ENCODE data around the gene AUTS2. TPM values are rescaled to one million over a fixed set of nuclear protein-coding genes. Genes with fewer than 3 reads are reported as not detected.

AUTS2 gene
- polyA plus RNA-seq, 10 donors: 54.7 to 101 (median 77.6) TPM

DNA sequence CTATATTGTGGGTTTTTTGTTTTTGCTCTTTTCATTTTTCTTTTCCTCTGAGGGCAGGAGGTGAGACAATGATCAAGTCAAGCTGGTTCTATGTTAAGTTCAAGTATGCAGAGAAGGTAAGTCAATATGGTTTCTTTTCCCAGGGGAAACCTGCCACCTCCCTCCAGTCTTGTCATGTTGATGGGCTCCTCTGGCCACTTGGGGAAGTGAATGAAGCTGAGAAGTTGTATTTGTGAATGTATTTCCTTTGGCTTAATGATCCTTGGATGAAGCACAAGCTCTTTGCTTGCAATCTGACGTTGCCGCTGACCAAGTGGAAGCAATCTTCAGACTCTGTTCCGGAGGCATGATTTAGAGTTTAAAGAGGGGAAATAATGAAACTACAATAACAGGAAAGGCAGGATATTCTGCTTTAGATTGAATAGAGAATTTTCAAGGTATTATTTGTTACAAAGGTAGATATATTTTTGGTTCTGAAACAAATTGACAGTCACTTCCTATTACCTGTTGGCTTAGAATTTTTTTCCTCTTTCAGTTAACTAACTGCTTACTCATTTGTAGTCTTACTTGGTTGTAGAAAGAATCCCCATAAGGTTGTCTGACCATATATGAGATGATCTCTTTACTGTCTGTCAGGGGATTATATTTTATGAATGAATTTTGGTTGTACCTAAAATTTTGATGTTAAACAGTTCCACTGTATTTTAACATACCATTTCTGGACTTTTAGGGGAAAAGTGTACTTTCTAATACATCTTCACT, 369.6 kb downstream of the AUTS2 start:
- DNase-seq: peak in 2 of 3 donors; percentile 28 to 55

DNA sequence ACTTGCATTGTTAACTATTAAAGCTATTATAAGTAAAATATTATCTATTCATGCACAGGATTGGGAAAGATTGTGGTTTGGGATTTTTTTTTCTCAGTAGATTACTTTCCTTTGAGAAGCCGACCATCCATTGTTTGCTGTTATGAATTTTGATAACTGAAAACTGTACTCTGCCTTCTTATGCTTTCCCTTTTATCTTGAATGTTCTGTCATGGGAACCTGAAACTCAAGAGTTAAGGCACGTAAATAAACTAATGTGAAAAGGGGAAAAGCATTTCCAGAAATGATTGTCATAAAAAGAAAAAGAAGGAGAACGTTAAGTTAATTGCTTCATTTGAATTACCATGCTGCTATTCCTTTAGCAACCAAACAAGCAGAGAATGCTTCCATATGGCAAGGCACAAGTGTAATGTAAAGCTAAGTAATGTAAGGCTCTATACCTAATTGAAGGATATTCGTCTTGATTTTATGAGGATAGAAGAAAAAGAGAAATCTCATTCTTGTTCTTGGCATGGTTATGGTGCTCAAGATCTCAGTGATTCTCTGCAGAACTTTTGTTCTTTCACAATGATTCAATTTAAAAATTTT, 370.8 kb downstream of the AUTS2 start:
- DNase-seq: no peak

DNA sequence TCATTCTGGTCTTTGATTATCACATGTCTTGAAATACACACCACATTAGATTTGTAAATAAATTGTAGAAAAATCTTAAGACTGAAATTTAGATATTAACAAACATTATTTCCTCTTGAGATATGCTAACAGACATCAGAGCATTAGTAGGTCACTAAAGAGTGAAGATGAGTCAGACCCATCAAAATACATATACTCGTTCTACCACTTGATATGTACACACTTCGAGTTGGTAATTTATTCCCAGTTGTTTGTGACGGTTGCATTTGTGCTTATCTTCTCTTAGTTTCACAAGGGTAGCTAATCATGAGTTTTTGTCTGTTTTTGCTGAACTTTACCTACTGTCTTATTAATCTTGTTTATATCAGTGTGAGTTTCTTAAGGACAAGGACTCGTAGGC, 383.4 kb downstream of the AUTS2 start:
- DNase-seq: no peak

DNA sequence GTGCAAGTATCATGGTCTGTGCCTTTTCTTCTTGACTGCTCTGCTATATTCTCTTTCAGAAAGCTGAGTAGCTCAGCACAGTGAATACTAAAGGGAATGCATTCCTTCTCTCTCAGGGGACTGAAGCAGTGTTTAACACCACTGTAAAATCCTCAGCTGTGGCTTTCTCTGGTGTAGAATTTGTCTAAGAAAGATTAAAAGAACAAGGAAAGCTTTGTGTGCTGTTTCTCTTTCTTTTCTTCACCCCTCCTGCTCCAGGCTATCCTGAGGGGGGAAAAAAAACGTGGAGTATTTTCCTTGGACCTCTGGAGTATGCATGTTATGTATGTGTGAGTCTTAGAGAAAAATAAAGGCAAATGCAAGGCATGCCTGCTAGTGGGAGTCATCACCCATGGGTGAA, 383.9 kb downstream of the AUTS2 start:
- DNase-seq: peak in 1 of 3 donors; percentile 27

DNA sequence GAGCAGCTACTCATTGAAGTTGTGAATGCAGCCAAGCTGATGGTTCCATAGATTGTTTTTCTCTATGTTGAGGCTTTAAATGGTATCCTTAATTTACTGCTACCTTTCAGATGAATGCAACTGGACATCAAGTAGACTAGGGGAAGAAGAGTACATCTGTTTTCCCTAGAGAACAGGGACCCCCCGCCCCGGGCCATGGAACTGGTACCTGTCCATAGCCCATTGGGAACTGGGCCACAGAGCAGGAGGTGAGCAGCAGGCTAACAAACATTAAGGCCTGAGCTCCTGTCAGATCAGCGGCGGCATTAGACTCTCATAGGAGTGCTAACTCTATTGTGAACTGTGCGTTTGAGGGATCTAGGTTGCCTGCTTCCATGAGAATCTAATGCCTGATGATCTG, 391.3 kb downstream of the AUTS2 start:
- DNase-seq: no peak

DNA sequence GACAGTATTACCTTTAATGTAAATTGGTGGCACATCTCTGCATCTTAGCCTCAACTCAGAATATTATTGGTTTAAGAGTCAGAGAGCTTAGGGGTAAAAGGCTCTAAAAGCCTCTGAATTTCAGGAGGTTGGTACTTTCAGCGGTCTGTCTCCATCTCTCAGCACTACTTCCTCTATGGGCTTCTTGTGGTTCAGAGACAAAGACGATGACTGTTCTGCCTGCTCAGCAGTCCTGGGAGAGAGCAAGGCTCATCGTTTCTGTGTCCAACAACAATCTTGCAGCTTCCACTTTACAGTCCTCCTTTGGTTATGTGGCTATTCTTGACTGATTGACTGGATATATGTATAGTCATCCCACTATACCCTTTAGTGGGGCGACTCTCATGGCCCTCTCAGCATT, 394.7 kb downstream of the AUTS2 start:
- no peak for DNase-seq

DNA sequence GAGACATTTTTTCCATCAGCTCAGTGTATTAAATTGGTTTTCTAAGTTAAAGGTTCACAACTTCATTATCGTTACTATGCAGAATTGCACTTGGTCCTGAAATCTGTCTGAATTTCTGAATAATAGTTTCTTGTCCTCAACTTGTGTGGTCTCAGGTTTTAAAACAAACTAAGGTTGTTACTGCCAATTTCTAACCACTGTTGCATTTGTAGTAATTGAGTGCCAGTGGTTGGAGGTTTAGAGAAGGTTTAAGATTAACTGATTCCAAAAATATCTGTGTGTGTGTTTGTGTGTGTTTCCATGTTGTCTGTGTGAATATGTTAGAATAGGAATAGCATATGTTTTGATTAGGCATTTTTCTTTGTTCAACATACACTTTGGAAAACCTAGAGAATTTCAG, 395.9 kb downstream of the AUTS2 start:
- no peak for DNase-seq

DNA sequence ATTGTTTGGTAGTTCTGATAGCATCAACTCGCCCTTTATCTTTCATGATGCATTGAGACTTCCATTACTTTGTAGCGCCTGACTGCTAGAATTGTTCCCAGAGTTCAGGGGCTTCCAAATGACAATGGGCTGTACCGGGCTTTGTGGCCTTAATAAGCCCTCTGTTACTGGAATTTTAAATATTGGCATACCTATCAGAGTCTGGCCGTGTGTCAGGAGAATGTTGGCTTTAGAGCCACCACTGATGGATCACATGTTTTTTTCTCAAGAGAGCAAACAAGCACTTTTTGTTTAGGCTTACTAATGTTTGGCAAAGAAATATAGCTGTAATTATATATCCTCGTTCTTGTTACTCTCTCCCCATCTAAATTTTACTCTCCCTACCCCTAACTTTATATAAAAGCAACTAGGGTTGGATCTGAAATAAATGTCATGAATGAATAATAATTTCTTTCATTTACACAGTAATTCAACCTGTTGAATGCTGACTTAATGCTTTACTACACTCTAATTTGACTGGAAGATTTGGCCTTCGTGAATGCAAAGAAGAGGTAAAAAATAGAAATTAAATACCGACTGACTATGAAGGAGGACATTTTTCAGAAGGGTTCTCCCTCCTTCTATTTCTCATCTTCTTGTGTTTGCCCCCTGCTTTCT, 396.7 kb downstream of the AUTS2 start:
- no peak for DNase-seq

DNA sequence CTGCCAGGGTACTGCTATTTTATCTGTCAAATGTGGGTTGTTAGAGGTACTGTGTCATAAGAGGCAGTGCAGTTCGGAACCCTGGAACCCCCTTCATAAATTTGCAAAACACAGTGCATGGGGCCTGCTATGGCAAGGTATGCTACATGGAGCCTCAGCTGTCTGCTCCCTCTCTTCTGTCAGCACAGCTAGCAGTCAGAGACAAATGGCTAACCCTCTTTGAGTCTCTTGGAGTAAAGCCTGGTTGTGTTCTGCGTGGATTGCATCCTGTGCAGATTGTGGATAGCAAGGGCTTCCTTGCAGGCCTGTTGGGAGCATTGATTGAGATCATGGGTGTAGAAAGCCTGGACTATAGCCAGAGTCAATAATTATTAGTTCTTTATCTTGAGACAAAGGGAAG, 397.8 kb downstream of the AUTS2 start:
- DNase-seq: no peak

DNA sequence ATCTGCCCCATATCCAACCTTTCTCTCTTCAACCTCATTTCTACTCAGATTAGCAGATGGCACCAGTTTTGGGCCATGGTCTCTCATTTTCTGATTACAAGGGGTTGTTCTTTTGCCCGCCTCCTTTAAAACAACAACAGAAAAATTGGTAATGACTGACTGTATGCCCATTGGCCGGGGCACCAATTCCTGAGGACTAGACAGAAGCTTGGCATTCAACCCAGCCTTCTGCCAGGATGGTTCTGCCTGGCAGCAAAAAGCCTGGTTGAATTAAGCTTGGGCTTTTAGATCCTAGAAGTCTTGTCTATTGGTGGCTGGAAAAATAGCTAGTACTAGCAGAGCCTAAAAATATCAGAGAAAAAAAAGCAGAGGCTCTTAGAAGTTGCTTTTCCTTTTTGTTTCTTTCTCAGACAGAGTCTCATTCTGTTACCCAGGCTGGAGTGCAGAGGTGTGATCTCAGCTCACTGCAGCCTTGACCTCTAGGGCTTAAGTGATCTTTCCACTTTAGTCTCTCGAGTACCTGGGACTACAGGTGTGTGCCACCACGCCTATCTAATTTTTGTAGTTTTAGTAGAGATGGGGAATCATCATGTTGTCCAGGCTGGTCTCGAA, 402.6 kb downstream of the AUTS2 start:
- DNase-seq: no peak

DNA sequence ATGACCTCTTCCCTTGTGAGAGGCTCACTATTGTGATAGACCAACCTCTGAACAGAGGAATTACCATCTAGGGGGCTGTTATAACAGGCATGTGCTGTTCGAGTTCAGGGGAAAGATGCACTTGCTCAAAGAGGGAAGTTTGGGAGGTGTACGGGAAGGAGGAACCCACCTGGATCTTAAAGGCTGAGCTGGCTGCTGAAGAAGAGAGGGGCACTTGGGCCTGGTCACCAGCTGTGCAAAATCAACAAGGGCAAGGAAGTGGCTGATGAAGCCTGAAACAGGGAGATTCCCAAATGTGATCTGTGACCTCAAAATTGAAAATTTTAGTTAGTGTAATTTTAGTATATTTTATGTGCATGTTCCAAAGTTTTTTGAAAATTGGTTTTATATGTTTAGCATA, 407.2 kb downstream of the AUTS2 start:
- DNase-seq: no peak

DNA sequence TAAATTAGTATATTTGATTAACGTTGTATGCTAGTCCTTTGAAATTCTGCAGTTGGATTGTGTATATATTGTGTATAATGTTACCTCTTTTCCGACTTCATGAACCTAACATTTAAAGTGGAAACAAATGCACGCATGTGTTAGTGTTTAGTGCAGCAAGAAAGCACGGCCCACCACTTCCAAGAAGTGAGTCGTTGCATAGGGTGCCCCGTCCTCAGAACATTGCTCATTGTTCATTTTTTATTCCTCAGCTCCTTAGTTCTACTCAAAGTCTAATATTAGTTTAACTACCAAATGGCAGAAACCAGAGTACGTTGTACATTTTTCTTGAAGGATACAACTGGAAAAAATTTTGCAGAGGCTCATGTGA, 407.6 kb downstream of the AUTS2 start:
- DNase-seq: peak in 1 of 3 donors; percentile 16

DNA sequence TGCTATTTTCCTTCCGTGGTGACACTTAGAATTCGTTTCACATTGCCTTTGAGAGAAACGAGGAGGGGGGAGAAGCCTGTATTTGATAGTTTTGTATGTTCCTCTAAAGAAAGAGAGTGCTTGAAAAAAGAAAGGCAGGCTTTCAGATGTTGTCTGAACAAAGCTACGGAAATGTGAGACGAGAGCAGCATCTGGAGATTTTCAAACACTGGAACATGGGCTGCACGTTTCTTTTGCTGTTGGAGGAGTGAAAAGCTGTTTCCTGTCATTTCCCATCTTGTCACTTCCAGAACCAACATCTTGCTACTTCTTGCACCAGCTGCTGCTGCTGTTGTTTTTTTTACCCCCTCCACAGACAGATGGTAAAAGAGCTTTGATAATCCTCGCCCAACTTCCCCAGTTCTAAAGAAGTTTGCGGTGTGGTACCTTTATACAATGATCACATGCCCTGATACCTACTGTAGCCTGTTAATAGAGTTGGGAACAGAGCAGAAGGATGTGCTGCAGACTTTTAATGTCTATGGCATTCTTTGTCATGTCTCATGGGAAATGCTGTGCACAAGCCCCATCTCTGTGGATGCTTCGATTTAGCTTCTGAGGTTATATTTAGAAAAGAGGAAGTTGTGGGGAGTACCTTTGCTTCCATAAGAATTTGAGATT, 408.1 kb downstream of the AUTS2 start:
- peak; percentile 21 to 75 (median 41) for DNase-seq

DNA sequence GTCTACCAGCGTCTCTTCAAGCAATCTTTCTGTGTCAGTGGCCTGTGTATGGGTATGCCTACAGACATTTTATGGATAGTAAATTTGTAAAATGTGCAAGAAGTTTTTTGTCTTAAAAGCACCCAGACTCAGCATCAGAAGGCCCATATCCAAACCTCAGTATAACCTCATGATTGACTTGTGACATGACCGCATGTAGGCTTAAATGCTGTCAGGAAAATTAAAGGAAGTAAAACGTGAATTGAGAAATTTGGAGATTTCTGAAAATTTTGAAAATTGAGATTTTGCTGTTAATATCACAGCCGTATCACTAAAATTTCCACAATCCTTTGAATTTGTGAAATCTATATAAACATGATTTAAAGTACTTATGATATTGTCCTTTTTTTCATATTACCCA, 410.2 kb downstream of the AUTS2 start:
- no peak for DNase-seq

DNA sequence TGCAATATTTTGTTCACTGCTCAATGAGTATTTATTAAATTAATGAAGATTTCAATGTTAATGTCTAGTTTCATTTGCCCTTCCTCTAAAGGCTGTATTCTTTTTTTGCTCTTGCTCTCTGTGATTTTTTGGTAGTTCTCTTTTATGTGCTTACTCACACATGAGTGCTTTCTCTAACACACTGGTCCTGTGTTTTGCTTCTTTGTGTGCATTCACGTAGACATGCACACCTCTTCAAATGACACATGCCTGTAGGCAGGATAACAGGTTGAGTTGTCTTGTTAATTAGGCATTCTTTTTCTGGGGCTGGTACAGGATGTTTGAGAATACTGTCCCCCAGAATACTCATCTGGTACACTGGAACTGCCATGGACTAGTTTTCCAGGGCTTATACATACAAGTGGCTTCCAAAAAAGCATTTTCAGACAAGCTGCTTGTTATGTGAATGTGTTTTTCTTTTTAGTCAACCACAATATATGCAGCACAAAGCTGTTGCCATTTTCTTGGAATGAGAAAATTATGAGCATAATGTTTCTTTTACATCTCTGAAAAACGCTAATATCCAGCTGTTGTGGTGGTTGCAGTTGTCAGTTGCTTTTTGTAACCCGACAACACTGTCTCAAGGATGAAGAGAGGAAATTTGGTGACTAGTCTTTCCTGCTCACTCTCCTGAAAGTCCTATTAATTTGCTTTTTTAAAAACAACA, 416.4 kb downstream of the AUTS2 start:
- no peak for DNase-seq

DNA sequence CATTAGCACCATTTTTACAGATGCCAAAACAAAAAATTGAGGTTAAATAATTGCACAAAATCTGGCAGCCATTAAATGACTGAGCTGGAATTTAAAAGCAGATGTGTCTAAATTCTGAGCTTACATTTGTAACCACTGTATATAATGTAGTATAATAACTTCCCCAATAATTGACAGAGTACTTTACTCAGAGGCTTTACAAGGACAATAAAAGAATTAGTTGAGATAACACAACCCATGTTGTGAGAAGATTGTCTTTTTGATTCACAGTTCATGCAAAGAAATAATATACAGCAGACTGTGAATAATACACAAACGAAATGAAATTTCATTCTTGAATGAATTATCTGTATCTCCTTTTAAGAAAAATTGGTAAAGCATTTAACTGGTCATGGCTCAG, 417.1 kb downstream of the AUTS2 start:
- DNase-seq: no peak

DNA sequence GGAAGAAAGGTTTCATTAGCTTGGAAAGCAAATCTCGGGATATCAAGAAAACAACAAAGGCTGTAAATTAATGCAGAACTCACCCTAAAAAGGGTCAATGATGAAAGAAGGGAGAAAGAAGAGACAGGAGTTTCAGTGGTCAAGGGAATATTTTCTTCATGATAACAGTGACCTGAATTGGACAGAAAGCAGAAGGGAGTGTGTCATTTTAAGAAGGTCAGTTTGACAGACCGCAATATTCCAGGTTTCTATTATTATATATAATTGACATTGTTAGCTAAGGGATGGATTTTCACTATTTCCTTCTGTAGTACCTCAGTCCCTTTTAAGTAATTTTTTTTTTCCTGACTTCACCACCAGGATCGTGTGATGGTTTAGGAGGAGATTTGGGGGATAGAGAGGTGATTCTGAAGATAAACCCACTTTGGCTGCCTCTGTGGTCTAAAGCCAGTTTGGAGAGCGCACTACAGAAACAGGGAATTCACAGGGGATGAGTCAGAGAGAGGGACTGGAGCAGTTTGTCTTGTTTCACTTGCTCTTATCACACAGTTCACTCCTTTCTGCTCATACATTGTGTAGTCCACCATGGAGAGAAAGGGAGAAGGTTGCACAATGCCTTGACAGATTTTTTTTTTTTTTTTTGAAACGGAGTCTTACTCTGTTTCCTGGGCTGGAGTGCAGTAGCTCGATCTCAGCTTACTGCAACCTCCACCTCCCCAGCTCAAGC, 417.9 kb downstream of the AUTS2 start:
- peak in 1 of 3 donors; percentile 54 for DNase-seq

DNA sequence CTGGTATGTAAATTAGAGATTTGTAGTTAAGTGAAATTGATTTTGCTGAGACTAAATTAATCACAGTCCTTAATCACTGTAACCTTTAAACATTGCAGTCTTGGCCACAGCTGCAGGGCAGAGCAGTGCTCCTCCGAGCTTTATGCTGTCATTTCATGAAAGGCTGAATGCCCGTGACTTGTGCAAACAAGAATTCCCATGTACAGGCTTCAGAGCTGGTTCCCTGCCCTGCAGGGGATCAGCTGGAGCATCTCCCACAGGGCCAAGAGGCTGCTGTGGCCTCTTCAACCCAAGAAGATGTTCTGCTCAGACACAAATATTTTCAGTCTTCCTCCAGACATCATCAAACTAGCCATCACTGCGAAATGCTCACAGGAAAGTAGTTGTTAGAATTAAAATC, 419.1 kb downstream of the AUTS2 start:
- no peak for DNase-seq

DNA sequence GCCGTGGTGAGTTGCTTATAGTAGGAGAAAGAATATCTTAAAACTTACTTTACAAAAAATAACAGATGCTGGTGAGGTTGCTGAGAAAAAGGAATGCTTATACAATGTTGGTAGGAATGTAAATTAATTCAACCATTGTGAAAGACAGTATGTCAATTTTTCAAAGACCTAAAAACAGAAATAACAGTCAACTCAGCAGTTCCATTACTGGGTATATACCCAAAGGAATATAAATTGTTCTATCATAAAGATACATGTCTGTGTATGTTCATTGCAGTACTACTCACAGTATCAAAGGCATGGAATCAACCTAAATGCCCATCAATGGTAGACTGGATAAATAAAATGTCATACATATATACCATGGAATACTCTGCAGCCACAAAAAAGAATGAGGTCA, 420.4 kb downstream of the AUTS2 start:
- DNase-seq: no peak

DNA sequence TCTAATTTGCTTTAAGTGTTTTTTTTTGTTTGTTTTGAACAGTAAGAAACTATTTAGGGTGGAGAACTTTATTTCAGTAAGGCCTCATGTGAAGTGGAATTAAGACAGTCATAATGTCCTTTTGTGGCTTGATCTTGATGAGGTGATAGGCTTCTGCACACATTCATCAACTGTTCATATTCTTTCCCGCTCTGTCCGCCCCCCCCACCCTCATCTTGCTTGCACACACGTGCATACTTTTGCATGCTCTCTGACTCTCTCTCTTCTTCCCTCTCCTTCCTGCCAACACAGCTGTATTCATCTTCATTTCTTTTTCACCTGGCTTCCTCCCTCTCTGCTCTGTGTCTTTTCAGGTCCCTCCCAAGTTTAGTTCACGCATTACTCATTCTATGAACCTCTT, 429.6 kb downstream of the AUTS2 start:
- DNase-seq: no peak

DNA sequence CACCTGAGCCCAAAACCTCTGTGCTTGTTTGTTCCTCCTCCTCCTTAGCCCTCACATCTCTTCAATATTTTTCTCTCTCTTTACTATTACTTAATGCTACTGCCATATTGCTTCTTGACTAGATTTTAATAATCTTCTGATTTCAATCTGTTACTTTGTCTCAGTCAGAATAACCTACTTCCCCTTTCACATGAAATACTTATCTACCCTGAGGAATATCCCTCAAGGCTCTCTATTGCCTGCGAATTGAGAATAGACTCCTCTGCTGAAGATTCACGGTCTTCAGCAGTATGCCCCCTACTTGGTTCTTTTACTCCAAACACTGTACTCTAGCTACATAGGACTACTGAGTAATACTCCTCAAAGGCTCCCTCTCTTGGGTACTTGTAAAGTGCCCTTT, 430.3 kb downstream of the AUTS2 start:
- DNase-seq: no peak
